GM10248 (cell line): ENCODE measurements around the gene EEF2KMT.
"Not testable (repeated sequence)": the region's sequence is repeated elsewhere in the genome, so short reads cannot be mapped to it uniquely, and the experiment has no call there.

Source experiments
- CTCF ChIA-PET: fragments of 300-600 bp; sonication (Branson Sonifier 250); formaldehyde crosslinking; extraction: SDS; loops from one replicate; lab custom pipeline; 2021; ENCODE audit warnings: antibody characterized with exemption; lab: Yijun Ruan, JAX
- POLR2A ChIA-PET: fragments of 350-650 bp; sonication (Branson Sonifier 250); formaldehyde crosslinking; extraction: SDS; loops from one replicate; lab custom pipeline; 2020; ENCODE audit warnings: antibody characterized with exemption; lab: Yijun Ruan, JAX
- DNase-seq: peaks from one replicate; pipeline ENCODE4 v3.0.0; 2012; ENCODE audit errors: extremely low spot score
- CTCF ChIP-seq: IDR thresholded peaks from 2 replicates; pipeline ENCODE4 v1.5.1; 2012; ENCODE audit warnings: mild to moderate bottlenecking, low read depth; ENCODE audit errors: extremely low read depth, missing control alignments, control extremely low read depth

EEF2KMT gene

GRCh38 chr16:5085716-5086115 is 11.9 kb downstream of the EEF2KMT start:
- CTCF ChIA-PET: interaction anchor here (1.3 to 1.9 kb wide), 2 partner anchors 30 to 129 kb away, joined by 3 to 7 read pairs; no protein-coding TSS in a partner anchor
- DNase-seq, POLR2A ChIA-PET: not testable (repeated sequence)

GRCh38 chr16:5084802-5085201 is 12.8 kb downstream of the EEF2KMT start:
- TF ChIP-seq CTCF: peak; percentile 80
- peak; percentile 64 for DNase-seq
- POLR2A ChIA-PET: not testable (repeated sequence)
- CTCF ChIA-PET: interaction anchor here (0.7 to 1.8 kb wide), 8 partner anchors 8 to 129 kb away, joined by 3 to 8 read pairs (median 4); partner anchors contain the start of gene NAGPA

GRCh38 chr16:5084099-5084731 is 13.4 kb downstream of the EEF2KMT start:
- POLR2A ChIA-PET, DNase-seq: not testable (repeated sequence)
- CTCF ChIA-PET: interaction anchor here (0.7 to 1.8 kb wide), 8 partner anchors 8 to 128 kb away, joined by 3 to 8 read pairs (median 4); partner anchors contain the start of gene NAGPA

- DNase-seq, POLR2A ChIA-PET: not testable (repeated sequence)
- CTCF ChIA-PET: interaction anchor here (1.8 kb wide), 1 partner anchor 9 kb away, joined by 5 read pairs; no protein-coding TSS in a partner anchor
Observed at GRCh38 chr16:5083646-5084045, 13.9 kb downstream of the EEF2KMT start.

- CTCF ChIA-PET, POLR2A ChIA-PET, DNase-seq: not testable (repeated sequence)
Observed at GRCh38 chr16:5080996-5081395, 16.6 kb downstream of the EEF2KMT start.

- DNase-seq, CTCF ChIA-PET, POLR2A ChIA-PET: not testable (repeated sequence)
Observed at GRCh38 chr16:5080461-5080860, 17.1 kb downstream of the EEF2KMT start.

- TF ChIP-seq CTCF: no peak
- CTCF ChIA-PET: no interaction called here
- POLR2A ChIA-PET: no interaction called here
- DNase-seq: no peak
Observed at GRCh38 chr16:5078626-5079025, 19.0 kb downstream of the EEF2KMT start.

GRCh38 chr16:5077304-5077703 is 20.3 kb downstream of the EEF2KMT start:
- DNase-seq: no peak
- TF ChIP-seq CTCF: no peak
- ChIA-PET POLR2A (no interaction called here), CTCF (no interaction called here)

- no peak for DNase-seq
- CTCF ChIA-PET: interaction anchor here (0.7 to 1.1 kb wide), 2 partner anchors 8 to 18 kb away, joined by 3 to 4 read pairs; no protein-coding TSS in a partner anchor
- POLR2A ChIA-PET: no interaction called here
- TF ChIP-seq CTCF: no peak
Observed at GRCh38 chr16:5075637-5076036, 22.0 kb downstream of the EEF2KMT start.

GRCh38 chr16:5073771-5074170 is 23.8 kb downstream of the EEF2KMT start:
- CTCF ChIA-PET: interaction anchor here (1.2 kb wide), 1 partner anchor 20 kb away, joined by 3 read pairs; no protein-coding TSS in a partner anchor
- DNase-seq, POLR2A ChIA-PET: not testable (repeated sequence)
